GM12878 (cell line): ENCODE measurements around the gene SEMA3B. TPM values are rescaled to one million over a fixed set of nuclear protein-coding genes. Genes with fewer than 3 reads are reported as not detected.

Experiments
- BACH1 ChIP-seq: fragments of 450-650 bp; IDR thresholded peaks from 2 replicates; pipeline ENCODE4 v1.6.1; 2017; ENCODE audit warnings: mild to moderate bottlenecking, borderline replicate concordance
- BHLHE40 ChIP-seq, 2 experiments: fragments of 450-650 bp in 1 of 2; IDR thresholded peaks; 2 replicates each; pipeline ENCODE4 v1.6.1; 2011 to 2017; ENCODE audit warnings: low read depth in 2 of 2, borderline replicate concordance in 1 of 2, improper control_type of control experiment in 1 of 2, low read length in 1 of 2, mild to moderate bottlenecking in 1 of 2
- CHD1 ChIP-seq: IDR thresholded peaks from 2 replicates; pipeline ENCODE4 v1.6.1; 2012; ENCODE audit warnings: low read depth, low read length, improper control_type of control experiment
- EP300 ChIP-seq, 2 experiments: fragments of 150-350 bp in 1 of 2; IDR thresholded peaks; 2 replicates each; pipeline ENCODE4 v1.6.1; 2011 to 2012; ENCODE audit warnings: low read depth in 2 of 2, low read length in 2 of 2, borderline replicate concordance in 1 of 2, improper control_type of control experiment in 1 of 2, inconsistent platforms in 1 of 2; ENCODE audit not compliant: control insufficient read depth in 1 of 2
- ESRRA ChIP-seq: IDR thresholded peaks from 2 replicates; pipeline ENCODE4 v1.6.1; 2012; ENCODE audit warnings: mild to moderate bottlenecking, low read length, improper control_type of control experiment
- GATAD2B ChIP-seq: fragments of 450-650 bp; conservative IDR thresholded peaks from 2 replicates; pipeline ENCODE4 v1.6.1; 2017; ENCODE audit warnings: low read depth, mild to moderate bottlenecking, moderate library complexity
- IKZF1 ChIP-seq: fragments of 450-650 bp; conservative IDR thresholded peaks from 2 replicates; pipeline ENCODE4 v1.6.1; 2017; ENCODE audit warnings: antibody characterized with exemption, mild to moderate bottlenecking
- IRF4 ChIP-seq: IDR thresholded peaks from 2 replicates; pipeline ENCODE4 v1.6.1; 2011; ENCODE audit warnings: low read depth, low read length
- MYB ChIP-seq: fragments of 150-350 bp; IDR thresholded peaks from 2 replicates; pipeline ENCODE4 v1.6.1; 2014; ENCODE audit warnings: mild to moderate bottlenecking, low read depth, low read length, borderline replicate concordance
- NFIC ChIP-seq: IDR thresholded peaks from 2 replicates; pipeline ENCODE4 v1.6.1; 2012; ENCODE audit warnings: low read depth, mild to moderate bottlenecking, inconsistent platforms, low read length, moderate library complexity
- NFYB ChIP-seq: IDR thresholded peaks from 2 replicates; pipeline ENCODE4 v1.6.1; 2011; ENCODE audit warnings: low read depth, mild to moderate bottlenecking, low read length, improper control_type of control experiment, moderate library complexity; ENCODE audit not compliant: insufficient read depth
- NR2C1 ChIP-seq: fragments of 450-650 bp; IDR thresholded peaks from 2 replicates; pipeline ENCODE4 v1.6.1; 2017; ENCODE audit warnings: antibody characterized with exemption, mild to moderate bottlenecking, moderate library complexity
- PAX5 ChIP-seq: IDR thresholded peaks from 2 replicates; pipeline ENCODE4 v1.6.1; 2011; ENCODE audit warnings: low read depth, low read length, borderline replicate concordance
- RAD21 ChIP-seq: IDR thresholded peaks from 2 replicates; pipeline ENCODE4 v1.6.1; 2011; ENCODE audit warnings: mild to moderate bottlenecking, low read depth, low read length, moderate library complexity; ENCODE audit not compliant: insufficient read depth
- TARDBP ChIP-seq: IDR thresholded peaks from 2 replicates; pipeline ENCODE4 v1.6.1; 2016; ENCODE audit warnings: borderline replicate concordance
- polyA plus RNA-seq, 11 experiments: library from polyadenylated mRNA; depleted of rRNA in 4 of 11; unstranded in 6 of 11; stranded (reverse) in 5 of 11; fragments of >200 nt; fragmentation: Nextera tagmentation in 4 of 11; fragmentation: Illumina TruSeq in 1 of 11; extraction: Ambion mirVana in 4 of 11; extraction: Trizol in 1 of 11; gene quantifications; 1 replicate in 1 of 11; 2 replicates in 10 of 11; pipeline versions ENCODE4 v1.2.1 to v1.2.3, GENCODE V29; 2011 to 2016; ENCODE audit warnings: inconsistent platforms in 2 of 11, missing spikeins in 2 of 11, low read depth in 1 of 11
- total RNA-seq, 4 experiments: library from RNA; depleted of rRNA in 3 of 4; stranded (reverse); fragments of >200 nt in 3 of 4; fragmentation: Illumina TruSeq in 1 of 4; extraction: Trizol in 1 of 4; gene quantifications; 2 replicates each; pipeline versions ENCODE4 v1.2.1 to v1.2.3, GENCODE V29; 2013 to 2021
- TF ChIP-seq, protein P1 (sequence below): fragments of 450-650 bp; IDR thresholded peaks from 2 replicates; pipeline ENCODE4 v1.6.1; 2017; ENCODE audit warnings: low read depth, mild to moderate bottlenecking, moderate library complexity
- TF ChIP-seq, protein P2 (sequence below): fragments of 450-650 bp; IDR thresholded peaks from 2 replicates; pipeline ENCODE4 v1.6.1; 2017; ENCODE audit warnings: mild to moderate bottlenecking, moderate library complexity
- TF ChIP-seq, protein P3 (sequence below): fragments of 150-350 bp; IDR thresholded peaks from 2 replicates; pipeline ENCODE4 v1.6.1; 2016; ENCODE audit warnings: low read depth, low read length

The SEMA3B gene
- total and polyA plus RNA-seq, 10 of the 15 experiments (the other 5 are each of a cell fraction or from before 2014, with no cell fraction given), result 0.06 to 0.59 (median 0.14) TPM; not detected in 2

DNA sequence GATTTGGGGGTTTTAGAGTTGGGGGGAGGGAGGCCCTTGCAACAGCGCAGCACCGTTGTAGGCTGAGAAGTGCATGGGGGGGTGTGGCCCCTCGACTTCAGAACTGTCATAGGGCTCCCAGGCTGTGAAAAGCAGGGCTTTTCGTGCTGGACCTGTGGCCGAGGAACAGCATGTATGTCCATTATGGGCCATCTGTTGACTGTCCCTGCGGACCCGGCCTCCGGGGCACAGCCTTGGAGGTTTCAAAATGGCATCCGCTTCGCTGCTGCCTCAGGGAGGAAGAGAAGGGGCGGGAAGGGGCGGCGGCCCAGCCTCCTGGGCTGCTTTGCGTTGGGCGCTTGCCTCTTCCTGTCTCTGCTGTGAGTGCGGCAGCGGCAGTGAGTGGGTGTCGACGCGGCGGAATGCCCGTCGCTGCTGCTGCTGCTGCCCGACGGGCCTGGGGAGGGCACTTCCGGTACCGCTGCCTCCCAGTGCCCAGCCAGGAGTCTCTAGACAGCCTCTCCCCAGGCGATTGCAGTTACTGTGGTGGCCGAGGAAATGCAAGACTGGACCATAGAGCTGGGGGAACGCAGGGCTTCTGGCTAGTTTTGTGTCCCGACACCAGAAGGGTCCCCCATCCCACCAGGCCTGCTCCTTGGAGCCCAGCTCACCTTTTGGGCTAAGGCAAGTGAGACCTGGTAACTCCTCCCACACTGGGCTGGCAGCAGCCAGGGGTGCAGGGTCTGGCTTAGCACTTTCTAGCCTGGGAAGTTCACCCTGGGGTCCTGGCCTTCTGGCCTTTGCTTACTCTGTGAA, 31.0 kb upstream of the SEMA3B start (continued):
- TF ChIP-seq TARDBP (no peak), EP300 (IDR thresholded peaks at IDR 0.05; ENCODE audit: borderline replicate concordance in 1 of 2, control insufficient read depth in 1 of 2, low read depth in 2 of 2, low read length in 2 of 2) (no peak), IKZF1 (peak; percentile 70), ESRRA (no peak), BHLHE40 (IDR thresholded peaks at IDR 0.05; ENCODE audit: borderline replicate concordance in 1 of 2, low read depth in 2 of 2, low read length in 1 of 2) (peak; percentile 31 to 70; a peak in 3 of 4 replicates), PAX5 (peak; percentile 17; the same call in 1 of the 2 replicates), GATAD2B (no peak; the same call in 1 of the 2 replicates), IRF4 (no peak), NFYB (no peak), RAD21 (no peak), NR2C1 (no peak), NFIC (no peak), BACH1 (no peak; the same call in 1 of the 2 replicates), MYB (no peak), CHD1 (no peak)
- TF ChIP-seq, protein P1, sequence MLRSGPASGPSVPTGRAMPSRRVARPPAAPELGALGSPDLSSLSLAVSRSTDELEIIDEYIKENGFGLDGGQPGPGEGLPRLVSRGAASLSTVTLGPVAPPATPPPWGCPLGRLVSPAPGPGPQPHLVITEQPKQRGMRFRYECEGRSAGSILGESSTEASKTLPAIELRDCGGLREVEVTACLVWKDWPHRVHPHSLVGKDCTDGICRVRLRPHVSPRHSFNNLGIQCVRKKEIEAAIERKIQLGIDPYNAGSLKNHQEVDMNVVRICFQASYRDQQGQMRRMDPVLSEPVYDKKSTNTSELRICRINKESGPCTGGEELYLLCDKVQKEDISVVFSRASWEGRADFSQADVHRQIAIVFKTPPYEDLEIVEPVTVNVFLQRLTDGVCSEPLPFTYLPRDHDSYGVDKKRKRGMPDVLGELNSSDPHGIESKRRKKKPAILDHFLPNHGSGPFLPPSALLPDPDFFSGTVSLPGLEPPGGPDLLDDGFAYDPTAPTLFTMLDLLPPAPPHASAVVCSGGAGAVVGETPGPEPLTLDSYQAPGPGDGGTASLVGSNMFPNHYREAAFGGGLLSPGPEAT, result no peak; the same call in none of the 2 replicates
- TF ChIP-seq, protein P2, sequence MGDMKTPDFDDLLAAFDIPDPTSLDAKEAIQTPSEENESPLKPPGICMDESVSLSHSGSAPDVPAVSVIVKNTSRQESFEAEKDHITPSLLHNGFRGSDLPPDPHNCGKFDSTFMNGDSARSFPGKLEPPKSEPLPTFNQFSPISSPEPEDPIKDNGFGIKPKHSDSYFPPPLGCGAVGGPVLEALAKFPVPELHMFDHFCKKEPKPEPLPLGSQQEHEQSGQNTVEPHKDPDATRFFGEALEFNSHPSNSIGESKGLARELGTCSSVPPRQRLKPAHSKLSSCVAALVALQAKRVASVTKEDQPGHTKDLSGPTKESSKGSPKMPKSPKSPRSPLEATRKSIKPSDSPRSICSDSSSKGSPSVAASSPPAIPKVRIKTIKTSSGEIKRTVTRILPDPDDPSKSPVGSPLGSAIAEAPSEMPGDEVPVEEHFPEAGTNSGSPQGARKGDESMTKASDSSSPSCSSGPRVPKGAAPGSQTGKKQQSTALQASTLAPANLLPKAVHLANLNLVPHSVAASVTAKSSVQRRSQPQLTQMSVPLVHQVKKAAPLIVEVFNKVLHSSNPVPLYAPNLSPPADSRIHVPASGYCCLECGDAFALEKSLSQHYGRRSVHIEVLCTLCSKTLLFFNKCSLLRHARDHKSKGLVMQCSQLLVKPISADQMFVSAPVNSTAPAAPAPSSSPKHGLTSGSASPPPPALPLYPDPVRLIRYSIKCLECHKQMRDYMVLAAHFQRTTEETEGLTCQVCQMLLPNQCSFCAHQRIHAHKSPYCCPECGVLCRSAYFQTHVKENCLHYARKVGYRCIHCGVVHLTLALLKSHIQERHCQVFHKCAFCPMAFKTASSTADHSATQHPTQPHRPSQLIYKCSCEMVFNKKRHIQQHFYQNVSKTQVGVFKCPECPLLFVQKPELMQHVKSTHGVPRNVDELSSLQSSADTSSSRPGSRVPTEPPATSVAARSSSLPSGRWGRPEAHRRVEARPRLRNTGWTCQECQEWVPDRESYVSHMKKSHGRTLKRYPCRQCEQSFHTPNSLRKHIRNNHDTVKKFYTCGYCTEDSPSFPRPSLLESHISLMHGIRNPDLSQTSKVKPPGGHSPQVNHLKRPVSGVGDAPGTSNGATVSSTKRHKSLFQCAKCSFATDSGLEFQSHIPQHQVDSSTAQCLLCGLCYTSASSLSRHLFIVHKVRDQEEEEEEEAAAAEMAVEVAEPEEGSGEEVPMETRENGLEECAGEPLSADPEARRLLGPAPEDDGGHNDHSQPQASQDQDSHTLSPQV, result no peak
- TF ChIP-seq, protein P3, sequence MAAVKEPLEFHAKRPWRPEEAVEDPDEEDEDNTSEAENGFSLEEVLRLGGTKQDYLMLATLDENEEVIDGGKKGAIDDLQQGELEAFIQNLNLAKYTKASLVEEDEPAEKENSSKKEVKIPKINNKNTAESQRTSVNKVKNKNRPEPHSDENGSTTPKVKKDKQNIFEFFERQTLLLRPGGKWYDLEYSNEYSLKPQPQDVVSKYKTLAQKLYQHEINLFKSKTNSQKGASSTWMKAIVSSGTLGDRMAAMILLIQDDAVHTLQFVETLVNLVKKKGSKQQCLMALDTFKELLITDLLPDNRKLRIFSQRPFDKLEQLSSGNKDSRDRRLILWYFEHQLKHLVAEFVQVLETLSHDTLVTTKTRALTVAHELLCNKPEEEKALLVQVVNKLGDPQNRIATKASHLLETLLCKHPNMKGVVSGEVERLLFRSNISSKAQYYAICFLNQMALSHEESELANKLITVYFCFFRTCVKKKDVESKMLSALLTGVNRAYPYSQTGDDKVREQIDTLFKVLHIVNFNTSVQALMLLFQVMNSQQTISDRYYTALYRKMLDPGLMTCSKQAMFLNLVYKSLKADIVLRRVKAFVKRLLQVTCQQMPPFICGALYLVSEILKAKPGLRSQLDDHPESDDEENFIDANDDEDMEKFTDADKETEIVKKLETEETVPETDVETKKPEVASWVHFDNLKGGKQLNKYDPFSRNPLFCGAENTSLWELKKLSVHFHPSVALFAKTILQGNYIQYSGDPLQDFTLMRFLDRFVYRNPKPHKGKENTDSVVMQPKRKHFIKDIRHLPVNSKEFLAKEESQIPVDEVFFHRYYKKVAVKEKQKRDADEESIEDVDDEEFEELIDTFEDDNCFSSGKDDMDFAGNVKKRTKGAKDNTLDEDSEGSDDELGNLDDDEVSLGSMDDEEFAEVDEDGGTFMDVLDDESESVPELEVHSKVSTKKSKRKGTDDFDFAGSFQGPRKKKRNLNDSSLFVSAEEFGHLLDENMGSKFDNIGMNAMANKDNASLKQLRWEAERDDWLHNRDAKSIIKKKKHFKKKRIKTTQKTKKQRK, result no peak
